GM12873 (cell line): ENCODE measurements around the gene ZSWIM8.

Source experiments
- CTCF ChIP-seq: IDR thresholded peaks from 2 replicates; pipeline ENCODE4 v1.5.1; 2012; ENCODE audit warnings: low read depth, mild to moderate bottlenecking, moderate library complexity, low read length, control low read depth; ENCODE audit not compliant: insufficient read depth; ENCODE audit errors: missing control alignments

The ZSWIM8 gene

GRCh38 chr10:73796766-73797165 is 11.4 kb downstream of the ZSWIM8 start:
- no peak for TF ChIP-seq CTCF

GRCh38 chr10:73797324-73798025 is 12.1 kb downstream of the ZSWIM8 start:
- no peak for TF ChIP-seq CTCF

- no peak for TF ChIP-seq CTCF
Measured at GRCh38 chr10:73798087-73798486, 12.7 kb downstream of the ZSWIM8 start.

GRCh38 chr10:73798927-73799560 is 13.6 kb downstream of the ZSWIM8 start:
- no peak for TF ChIP-seq CTCF

GRCh38 chr10:73799899-73800559 is 14.6 kb downstream of the ZSWIM8 start:
- no peak for TF ChIP-seq CTCF

- no peak for TF ChIP-seq CTCF
Measured at GRCh38 chr10:73800560-73801252, 15.3 kb downstream of the ZSWIM8 start.

- TF ChIP-seq CTCF = no peak
Measured at GRCh38 chr10:73801253-73801590, 15.8 kb downstream of the ZSWIM8 start.
